Fibroblast of the conjunctiva (primary cell): ENCODE data around the gene TSPAN18.

Experiments
- DNase-seq: peaks from one replicate; pipeline ENCODE4 v3.0.0-alpha.2; 2010; ENCODE audit warnings: low read depth

The TSPAN18 gene

DNA sequence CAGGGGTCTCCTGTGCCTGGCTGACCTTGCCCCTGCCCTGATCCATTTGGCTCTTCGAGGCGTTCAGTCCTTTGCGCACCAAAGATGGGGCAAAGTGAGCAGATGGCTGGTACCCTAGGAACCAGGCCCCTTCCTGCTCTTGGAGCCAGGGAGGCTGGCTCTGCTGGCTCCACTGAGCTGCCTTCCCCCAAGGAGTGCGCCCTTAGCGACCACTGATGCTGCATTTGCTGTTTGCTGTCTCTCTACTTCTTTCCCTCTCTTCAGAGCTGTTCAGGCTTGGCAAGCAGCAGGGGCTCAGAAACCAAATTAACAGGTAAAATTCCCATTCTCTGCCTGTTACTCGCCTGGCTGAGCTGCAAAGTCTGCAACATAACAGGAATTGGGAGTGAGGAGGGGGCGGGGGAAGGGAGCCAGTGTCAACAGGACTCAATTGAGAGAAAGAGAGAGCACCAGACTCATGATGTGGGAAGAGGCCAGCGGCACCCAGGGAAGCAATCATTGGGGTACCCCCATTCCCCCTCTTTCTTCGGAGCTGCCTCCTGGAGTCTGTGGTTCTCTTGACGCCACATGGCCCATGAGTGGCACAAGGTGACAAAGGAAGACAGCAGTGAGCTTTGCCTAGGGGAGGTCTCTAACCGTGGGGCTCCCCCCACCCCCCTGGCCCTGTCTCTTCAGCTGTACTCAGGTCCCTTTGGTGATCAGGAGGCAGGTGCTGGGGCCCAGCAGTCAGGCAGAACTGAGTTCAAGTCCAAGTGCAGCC, 121.6 kb downstream of the TSPAN18 start:
- DNase-seq: no peak

DNA sequence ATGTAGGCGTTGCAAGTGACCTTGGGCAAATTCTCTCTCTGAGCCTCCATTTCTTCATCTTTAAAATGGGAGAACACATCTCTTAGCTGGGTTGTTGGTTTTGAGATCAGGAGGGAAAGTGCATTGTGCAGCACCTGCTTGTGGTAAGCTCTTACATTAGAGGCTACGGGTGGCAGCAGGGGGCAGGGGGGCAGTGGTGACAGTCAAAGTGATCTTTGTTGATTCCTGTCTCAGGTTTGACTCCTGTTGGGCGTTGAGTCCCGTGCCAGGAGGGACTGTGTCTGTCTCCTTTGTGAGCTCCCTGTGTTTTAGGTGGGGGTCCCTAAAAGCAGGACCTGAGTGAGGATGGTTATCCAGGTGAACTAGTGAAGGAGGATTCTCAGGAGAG, 122.2 kb downstream of the TSPAN18 start:
- DNase-seq: no peak

GRCh38 chr11:44849424-44849823, 122.7 kb downstream of the TSPAN18 start:
- DNase-seq: no peak

GRCh38 chr11:44849922-44850321, 123.2 kb downstream of the TSPAN18 start:
- no peak for DNase-seq

DNA sequence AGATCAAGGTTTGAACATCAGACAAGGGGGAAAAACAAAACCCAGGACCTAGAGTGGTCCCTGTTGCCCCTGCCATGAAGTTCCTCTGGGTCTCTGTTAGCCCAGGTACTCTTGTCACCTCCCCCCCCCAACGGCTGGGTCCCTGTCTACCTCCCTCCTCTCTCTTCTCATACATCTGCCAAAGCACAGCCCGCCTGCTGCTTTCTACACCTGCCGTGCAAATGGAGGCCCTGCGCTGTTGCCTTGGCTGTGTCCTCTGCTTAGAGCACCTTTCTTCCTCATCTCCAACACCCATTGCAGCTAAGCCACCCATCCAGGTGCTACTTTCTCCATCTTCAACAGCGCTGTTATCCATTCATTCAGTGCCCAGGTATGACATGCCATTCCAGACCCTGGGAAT, 124.7 kb downstream of the TSPAN18 start:
- no peak for DNase-seq

GRCh38 chr11:44852159-44852747, 125.5 kb downstream of the TSPAN18 start:
- no peak for DNase-seq

- no peak for DNase-seq
These were observed 126.2 kb downstream of the TSPAN18 start for GRCh38 chr11:44852952-44853351.

DNA sequence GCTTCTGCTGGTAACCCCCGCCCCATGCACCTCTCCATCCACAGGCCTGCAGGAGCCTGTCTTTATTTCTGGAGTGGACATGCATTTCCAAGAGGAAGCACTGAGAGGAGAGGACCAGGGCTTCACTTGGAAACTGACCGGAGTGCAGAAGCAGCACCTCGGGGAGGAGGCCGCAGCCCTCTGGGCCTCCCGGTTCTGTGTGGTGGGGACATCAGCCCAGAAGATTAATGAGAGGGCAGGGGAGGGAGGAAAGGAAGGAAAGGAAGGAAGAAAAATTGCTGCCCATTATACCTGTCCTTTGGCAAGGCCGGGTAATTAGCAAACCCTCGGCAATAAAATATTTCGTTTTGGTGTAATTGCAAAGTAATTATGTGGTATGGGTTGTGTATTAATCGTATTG, 126.9 kb downstream of the TSPAN18 start:
- DNase-seq: no peak

GRCh38 chr11:44854086-44854485, 127.3 kb downstream of the TSPAN18 start:
- DNase-seq: no peak

DNA sequence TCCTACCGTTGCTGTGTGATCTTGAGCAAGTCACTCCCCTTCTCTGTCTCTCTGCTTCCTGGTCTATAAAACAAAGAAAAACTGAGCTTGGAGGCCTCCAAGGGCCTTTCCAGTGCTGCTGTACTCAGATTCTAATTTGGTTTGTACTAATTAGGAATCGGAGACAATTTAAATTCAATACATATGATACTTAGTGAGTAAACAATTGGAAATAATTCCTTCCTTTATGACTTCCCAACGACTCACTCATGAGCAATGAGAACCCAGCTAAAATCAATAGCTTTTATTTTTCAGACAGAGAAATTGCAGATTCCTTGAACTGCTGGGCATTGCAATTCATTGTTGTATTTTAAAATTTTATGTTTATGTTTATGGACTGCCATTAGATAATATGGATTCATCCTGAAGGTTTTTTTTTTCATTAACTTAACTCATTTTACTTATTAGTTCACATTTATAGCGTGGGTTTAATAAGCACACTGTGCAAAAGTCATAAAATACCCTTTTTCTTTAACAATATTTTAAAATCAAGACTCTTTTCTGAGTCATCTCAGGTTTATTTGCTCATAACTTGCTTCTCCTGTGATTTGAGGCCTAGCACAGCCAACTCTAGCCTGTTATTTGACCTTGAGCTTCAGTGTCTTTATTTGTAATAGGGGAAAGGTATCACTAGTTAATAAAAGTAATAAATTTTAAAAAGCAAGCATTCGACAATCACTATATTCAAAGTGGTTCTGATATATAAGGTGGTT, 128.2 kb downstream of the TSPAN18 start:
- no peak for DNase-seq

DNA sequence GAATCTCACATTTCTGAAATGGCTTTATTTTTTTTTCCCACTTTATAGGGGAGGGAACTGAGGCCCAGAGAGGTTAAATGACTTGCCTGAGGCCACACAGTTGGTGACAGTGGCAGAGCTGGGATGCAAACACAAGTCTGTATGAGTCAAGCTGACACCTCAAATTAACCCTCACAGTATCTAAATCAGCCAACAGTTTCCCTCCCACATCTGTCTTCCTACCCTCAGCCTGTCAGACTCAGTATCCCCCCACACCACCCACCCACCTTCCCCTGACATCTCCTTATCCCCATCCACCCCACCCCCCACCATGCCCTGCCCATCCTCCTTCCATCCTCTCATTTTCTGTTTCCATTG, 128.7 kb downstream of the TSPAN18 start:
- no peak for DNase-seq

DNA sequence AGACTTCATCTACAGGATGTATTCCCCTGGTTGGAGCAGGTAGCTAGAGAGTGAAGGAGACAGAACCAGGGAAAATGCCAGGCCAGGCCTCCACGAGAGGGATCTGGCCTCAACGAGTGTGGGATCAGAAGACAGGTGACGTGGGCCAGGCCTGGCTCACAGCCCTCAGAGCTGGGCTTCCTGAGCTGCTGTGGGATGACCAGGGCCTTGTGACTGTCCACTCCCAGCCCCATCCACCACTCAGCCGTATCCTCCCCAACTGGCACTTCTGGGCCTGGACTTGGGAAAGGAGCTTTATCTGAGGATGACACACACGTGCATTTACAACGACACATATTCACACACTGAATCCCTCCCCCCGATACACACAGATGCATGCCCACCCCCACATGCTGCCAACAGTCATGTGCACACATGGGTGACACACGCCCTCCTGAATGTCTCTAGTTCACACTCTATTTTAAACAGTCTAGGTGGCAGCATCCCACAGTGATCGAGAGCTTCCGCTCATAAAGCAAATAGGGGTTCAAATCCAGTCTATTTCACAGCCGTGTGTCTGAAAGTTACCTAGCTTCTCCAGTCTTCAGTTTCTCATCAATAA, 130.8 kb downstream of the TSPAN18 start:
- DNase-seq: no peak

GRCh38 chr11:44858796-44859527, 132.2 kb downstream of the TSPAN18 start:
- no peak for DNase-seq

GRCh38 chr11:44859528-44859925, 132.8 kb downstream of the TSPAN18 start:
- no peak for DNase-seq

DNA sequence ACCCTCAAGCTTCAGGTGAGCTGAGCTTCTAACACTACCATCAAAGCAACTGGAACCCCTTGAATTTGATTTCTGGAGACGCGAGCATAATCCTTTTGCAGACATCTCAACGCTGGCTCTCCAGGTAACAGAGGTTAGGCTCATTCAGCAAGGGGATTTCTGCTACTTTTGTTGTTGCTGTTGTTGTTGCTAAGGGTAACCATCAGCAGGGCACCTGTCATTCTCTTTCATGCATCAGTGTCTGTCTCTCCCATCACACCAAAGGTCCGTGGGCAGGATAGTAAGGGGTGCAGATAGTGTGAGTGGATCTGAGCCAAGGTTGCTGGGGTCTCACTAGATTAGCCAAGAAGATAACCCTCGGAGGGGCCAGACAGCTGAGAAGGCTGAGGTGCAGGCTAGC, 133.6 kb downstream of the TSPAN18 start:
- no peak for DNase-seq

- peak; percentile 96 for DNase-seq
These were observed 135.2 kb downstream of the TSPAN18 start for GRCh38 chr11:44861849-44862557.

DNA sequence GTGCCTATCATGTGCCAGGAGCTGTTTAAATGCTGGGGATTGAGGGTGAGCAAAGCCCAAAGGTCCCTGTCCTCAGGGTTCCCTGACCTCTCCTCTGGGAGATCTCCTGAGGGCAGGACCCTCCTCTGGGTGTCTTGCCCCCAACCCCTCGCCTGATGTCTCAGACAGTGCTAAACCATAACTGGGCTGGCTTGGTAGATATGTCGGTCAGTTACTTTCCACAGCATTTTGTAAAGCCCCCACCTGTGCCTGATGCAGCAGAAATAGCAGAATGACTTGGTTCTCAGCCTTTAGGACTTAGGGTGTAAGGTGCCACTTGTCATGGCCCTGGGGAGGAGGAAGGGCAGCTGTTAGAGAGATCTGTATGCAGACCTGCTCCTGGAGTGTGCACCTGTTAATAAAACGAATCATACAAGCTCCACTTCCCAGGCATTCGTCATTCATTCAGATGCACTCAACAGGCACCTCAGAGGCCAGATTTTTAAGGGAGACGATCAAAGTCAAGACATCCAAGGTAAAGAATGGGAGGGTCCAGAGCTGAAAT, 135.9 kb downstream of the TSPAN18 start:
- DNase-seq: no peak

DNA sequence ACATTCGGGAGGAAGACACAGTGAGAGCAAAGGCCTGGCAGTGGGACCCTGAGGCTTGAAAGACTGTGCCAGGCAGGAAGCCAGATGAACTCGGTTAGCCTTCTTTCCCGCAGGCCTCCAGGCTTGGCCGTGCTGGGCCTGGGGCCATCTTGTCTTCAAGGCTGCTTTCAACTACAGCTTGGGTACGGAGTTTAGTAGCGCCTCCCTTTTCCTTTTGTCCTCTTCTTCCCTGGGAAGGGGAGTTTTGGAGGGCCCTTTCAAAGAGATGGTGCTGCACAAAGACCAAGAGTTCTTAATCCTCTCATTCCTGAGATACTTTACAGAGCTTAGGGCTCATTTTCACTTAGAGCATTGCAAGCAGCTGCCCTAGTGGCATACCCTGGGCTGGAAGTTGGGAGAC, 136.5 kb downstream of the TSPAN18 start:
- no peak for DNase-seq

GRCh38 chr11:44865866-44866272, 139.1 kb downstream of the TSPAN18 start:
- DNase-seq: no peak

- DNase-seq: no peak
These were observed 139.5 kb downstream of the TSPAN18 start for GRCh38 chr11:44866286-44866685.

DNA sequence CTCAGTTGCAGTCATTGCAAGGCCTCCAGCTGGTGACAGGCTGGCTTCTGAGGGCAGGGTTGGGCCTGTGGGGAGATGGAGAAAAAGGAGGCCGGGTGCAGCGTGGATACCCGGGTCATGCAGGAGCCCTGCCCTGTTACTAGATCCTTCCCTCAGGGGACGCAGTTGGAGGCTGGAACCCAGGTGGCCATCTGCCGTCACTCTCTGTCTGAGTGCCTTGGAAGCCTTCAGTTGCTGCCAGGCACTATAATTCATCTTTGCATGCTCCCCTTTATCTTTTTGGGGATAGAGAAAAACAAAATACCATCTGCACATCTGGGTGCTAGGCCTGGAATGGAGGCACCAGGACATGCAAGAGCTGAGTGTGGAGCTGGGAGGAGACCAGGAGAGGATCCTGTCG, 141.3 kb downstream of the TSPAN18 start:
- no peak for DNase-seq
